Kasumi-1 (cell line): ENCODE results near the gene SLC35F3.
"Not testable (repeated sequence)": the region's sequence is repeated elsewhere in the genome, so short reads cannot be mapped to it uniquely, and the experiment has no call there.

Experiments
- DNase-seq, 2 experiments: peaks; one replicate each; lab custom pipeline; 2025; lab: John Stamatoyannopoulos, UW

The SLC35F3 gene

GRCh38 chr1:234222561-234223280, 318.2 kb downstream of the SLC35F3 start:
- DNase-seq = no peak

- no peak for DNase-seq
Measured at GRCh38 chr1:234226113-234226818, 321.8 kb downstream of the SLC35F3 start.

- no peak for DNase-seq
Measured at GRCh38 chr1:234226819-234227165, 322.3 kb downstream of the SLC35F3 start.

- DNase-seq = no peak
Measured at GRCh38 chr1:234229581-234230387, 325.3 kb downstream of the SLC35F3 start.

GRCh38 chr1:234230414-234230862, 326.0 kb downstream of the SLC35F3 start:
- peak; percentile 22 to 28 for DNase-seq

GRCh38 chr1:234231061-234231892, 326.8 kb downstream of the SLC35F3 start:
- DNase-seq = no peak

GRCh38 chr1:234231893-234232276, 327.4 kb downstream of the SLC35F3 start:
- no peak for DNase-seq

GRCh38 chr1:234234199-234234598, 329.7 kb downstream of the SLC35F3 start:
- DNase-seq = no peak

- no peak for DNase-seq
Measured at GRCh38 chr1:234235434-234235881, 331.0 kb downstream of the SLC35F3 start.

- DNase-seq = no peak
Measured at GRCh38 chr1:234237393-234237792, 332.9 kb downstream of the SLC35F3 start.

GRCh38 chr1:234238060-234238459, 333.6 kb downstream of the SLC35F3 start:
- DNase-seq = no peak

GRCh38 chr1:234239515-234239914, 335.0 kb downstream of the SLC35F3 start:
- DNase-seq = no peak

- no peak for DNase-seq
Measured at GRCh38 chr1:234239936-234240335, 335.5 kb downstream of the SLC35F3 start.

GRCh38 chr1:234240680-234241079, 336.2 kb downstream of the SLC35F3 start:
- no peak for DNase-seq

- DNase-seq = no peak
Measured at GRCh38 chr1:234241941-234242490, 337.5 kb downstream of the SLC35F3 start.

- no peak for DNase-seq
Measured at GRCh38 chr1:234243521-234244260, 339.2 kb downstream of the SLC35F3 start.

GRCh38 chr1:234244482-234244881, 340.0 kb downstream of the SLC35F3 start:
- no peak for DNase-seq

- no peak for DNase-seq
Measured at GRCh38 chr1:234246638-234247116, 342.2 kb downstream of the SLC35F3 start.

GRCh38 chr1:234247746-234248145, 343.3 kb downstream of the SLC35F3 start:
- DNase-seq = not testable (repeated sequence)

GRCh38 chr1:234250747-234251146, 346.3 kb downstream of the SLC35F3 start:
- DNase-seq = no peak
